ENCODE data around the gene RTTN. TPM values are rescaled to one million over a fixed set of nuclear protein-coding genes. Genes with fewer than 3 reads are reported as not detected.

RTTN gene
- total and polyA plus RNA-seq, 2 donors from 2014 or later = 6.3 to 12.3 TPM

DNA sequence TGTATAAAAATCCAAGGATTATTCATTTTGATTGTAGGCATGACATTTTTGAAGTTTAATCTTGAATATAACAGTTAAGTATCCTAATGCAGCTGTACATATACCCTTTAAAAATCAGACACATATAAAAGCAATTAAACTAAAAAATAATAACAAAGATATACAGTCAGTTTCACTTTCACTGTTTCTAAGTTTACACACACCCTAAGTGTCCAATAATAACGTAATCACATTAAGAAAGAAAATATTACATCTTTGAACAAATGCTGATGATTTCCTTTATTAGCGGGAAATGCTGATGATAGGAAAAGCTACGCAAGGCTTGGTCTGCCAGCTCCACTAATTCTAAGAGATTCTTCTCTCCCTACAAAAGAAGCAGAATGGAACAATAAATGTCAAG is 38.8 kb downstream of the RTTN start:
- TF ChIP-seq, protein P1, sequence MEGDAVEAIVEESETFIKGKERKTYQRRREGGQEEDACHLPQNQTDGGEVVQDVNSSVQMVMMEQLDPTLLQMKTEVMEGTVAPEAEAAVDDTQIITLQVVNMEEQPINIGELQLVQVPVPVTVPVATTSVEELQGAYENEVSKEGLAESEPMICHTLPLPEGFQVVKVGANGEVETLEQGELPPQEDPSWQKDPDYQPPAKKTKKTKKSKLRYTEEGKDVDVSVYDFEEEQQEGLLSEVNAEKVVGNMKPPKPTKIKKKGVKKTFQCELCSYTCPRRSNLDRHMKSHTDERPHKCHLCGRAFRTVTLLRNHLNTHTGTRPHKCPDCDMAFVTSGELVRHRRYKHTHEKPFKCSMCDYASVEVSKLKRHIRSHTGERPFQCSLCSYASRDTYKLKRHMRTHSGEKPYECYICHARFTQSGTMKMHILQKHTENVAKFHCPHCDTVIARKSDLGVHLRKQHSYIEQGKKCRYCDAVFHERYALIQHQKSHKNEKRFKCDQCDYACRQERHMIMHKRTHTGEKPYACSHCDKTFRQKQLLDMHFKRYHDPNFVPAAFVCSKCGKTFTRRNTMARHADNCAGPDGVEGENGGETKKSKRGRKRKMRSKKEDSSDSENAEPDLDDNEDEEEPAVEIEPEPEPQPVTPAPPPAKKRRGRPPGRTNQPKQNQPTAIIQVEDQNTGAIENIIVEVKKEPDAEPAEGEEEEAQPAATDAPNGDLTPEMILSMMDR (IDR thresholded peaks at IDR 0.05; ENCODE audit: borderline replicate concordance, extremely low read depth, insufficient read depth) = no peak
- peaks cover 0 to 5% (median 0%) of the 10 kb centered on the region in 3 donors for H3K4me1 ChIP-seq (ENCODE audit: control insufficient read depth in 2 of 3, insufficient read depth in 2 of 3, low read depth in 1 of 3, low read length in 3 of 3)
- intact Hi-C loops (cut with DNase I) = no loop called here
- peak overlapping the region in 1 of 3 donors; percentile 19 for H3K4me3 ChIP-seq (ENCODE audit: low read length in 3 of 3)
- H3K36me3 ChIP-seq (ENCODE audit: control insufficient read depth in 2 of 3, insufficient read depth in 3 of 3, low read length in 3 of 3) = peaks cover 0 to 7% (median 0%) of the 10 kb centered on the region in 3 donors
- H3K27ac ChIP-seq (ENCODE audit: low read depth in 2 of 2, low read length in 2 of 2) = no peak overlapping the region
- H3K9me3 ChIP-seq (ENCODE audit: control insufficient read depth in 2 of 3, insufficient read depth in 1 of 3, low read length in 3 of 3) = no peaks in the 10 kb centered on the region
- no peak overlapping the region for H3K9ac ChIP-seq (ENCODE audit: low read length in 3 of 3)
- no peak for FAIRE-seq
- no peaks in the 10 kb centered on the region for H3K27me3 ChIP-seq (ENCODE audit: control insufficient read depth, insufficient read depth, low read length)
- no peak for DNase-seq

DNA sequence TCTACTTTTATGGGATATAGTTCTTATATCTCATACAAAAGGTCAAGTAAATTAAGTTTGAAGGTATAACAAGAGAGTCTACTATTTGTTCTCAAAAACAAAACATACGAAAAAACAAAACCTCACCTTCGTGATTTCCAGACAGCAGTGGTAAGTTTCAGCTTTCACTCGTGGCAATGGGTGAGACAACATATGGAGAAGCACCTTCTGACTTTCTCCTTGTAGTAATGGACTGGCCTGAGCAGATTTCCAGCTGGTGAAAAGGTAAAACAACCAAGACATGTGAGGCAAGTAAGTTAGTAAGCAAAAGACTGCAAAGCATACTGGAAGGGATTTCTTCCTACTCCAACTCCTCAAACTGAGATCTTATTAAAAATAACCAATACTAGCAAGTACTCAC is 39.6 kb downstream of the RTTN start:
- Histone ChIP-seq H3K4me3 (ENCODE audit: low read length in 3 of 3) (no peak overlapping the region), H3K27me3 (ENCODE audit: control insufficient read depth, insufficient read depth, low read length) (no peaks in the 10 kb centered on the region), H3K36me3 (ENCODE audit: control insufficient read depth in 2 of 3, insufficient read depth in 3 of 3, low read length in 3 of 3) (peaks cover 0 to 7% (median 0%) of the 10 kb centered on the region in 3 donors), H3K9me3 (ENCODE audit: control insufficient read depth in 2 of 3, insufficient read depth in 1 of 3, low read length in 3 of 3) (no peaks in the 10 kb centered on the region), H3K27ac (ENCODE audit: low read depth in 2 of 2, low read length in 2 of 2) (no peak overlapping the region), H3K4me1 (ENCODE audit: control insufficient read depth in 2 of 3, insufficient read depth in 2 of 3, low read depth in 1 of 3, low read length in 3 of 3) (peaks cover 0 to 5% (median 0%) of the 10 kb centered on the region in 3 donors), H3K9ac (ENCODE audit: low read length in 3 of 3) (no peak overlapping the region)
- intact Hi-C loops (cut with DNase I) = no loop called here
- DNase-seq (no peak), FAIRE-seq (no peak)
- TF ChIP-seq, protein P1 (IDR thresholded peaks at IDR 0.05; ENCODE audit: borderline replicate concordance, extremely low read depth, insufficient read depth) = no peak

DNA sequence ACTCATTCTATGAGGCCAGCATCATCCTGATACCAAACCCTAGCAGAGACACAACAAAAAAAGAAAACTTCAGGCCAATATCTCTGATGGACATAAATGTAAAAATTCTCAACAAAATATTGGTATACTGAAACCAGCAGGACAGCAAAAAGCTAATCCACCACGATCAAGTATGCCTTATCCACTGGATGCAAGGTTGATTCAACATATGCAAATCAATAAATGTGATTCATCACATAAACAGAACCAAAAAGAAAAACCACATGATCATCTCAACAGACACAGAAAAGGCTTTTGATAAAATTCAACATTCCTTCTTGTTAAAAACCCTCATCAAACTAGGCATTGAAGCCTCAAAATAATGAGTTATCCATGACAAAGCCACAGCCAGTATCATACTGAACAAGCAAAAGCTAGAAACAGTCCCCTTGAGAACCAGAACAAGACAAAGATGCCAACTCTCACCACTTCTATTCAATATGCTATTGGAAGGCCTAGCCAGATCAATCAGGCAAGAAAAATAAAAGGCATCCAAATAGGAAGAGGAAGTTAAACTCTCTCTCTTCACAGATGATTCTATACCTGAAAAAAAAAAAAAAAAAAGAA is 45.3 kb downstream of the RTTN start:
- Histone ChIP-seq H3K9me3 (ENCODE audit: control insufficient read depth in 2 of 3, insufficient read depth in 1 of 3, low read length in 3 of 3) (no peaks in the 10 kb centered on the region), H3K27me3 (ENCODE audit: control insufficient read depth, insufficient read depth, low read length) (no peaks in the 10 kb centered on the region), H3K4me3 (ENCODE audit: low read length in 3 of 3) (no peak overlapping the region), H3K36me3 (ENCODE audit: control insufficient read depth in 2 of 3, insufficient read depth in 3 of 3, low read length in 3 of 3) (peaks cover 0 to 7% (median 0%) of the 10 kb centered on the region in 3 donors), H3K27ac (ENCODE audit: low read depth in 2 of 2, low read length in 2 of 2) (no peak overlapping the region), H3K9ac (ENCODE audit: low read length in 3 of 3) (no peak overlapping the region), H3K4me1 (ENCODE audit: control insufficient read depth in 2 of 3, insufficient read depth in 2 of 3, low read depth in 1 of 3, low read length in 3 of 3) (no peaks in the 10 kb centered on the region)
- intact Hi-C loops (cut with DNase I) = no loop called here
- no peak for FAIRE-seq
- no peak for DNase-seq
- TF ChIP-seq, protein P1 (IDR thresholded peaks at IDR 0.05; ENCODE audit: borderline replicate concordance, extremely low read depth, insufficient read depth) = no peak

Measured in kidney (tissue), 14 donors.